GM21447 (cell line): Measurements from ENCODE around the gene RABGAP1L.
"Not testable (repeated sequence)": the region's sequence is repeated elsewhere in the genome, so short reads cannot be mapped to it uniquely, and the experiment has no call there.

Source experiments
- ATAC-seq: cut with Tn5 transposase; IDR thresholded peaks from one replicate; pipeline ENCODE4 v1.9.1; 2021; ENCODE audit not compliant: unreplicated experiment

Gene RABGAP1L

DNA sequence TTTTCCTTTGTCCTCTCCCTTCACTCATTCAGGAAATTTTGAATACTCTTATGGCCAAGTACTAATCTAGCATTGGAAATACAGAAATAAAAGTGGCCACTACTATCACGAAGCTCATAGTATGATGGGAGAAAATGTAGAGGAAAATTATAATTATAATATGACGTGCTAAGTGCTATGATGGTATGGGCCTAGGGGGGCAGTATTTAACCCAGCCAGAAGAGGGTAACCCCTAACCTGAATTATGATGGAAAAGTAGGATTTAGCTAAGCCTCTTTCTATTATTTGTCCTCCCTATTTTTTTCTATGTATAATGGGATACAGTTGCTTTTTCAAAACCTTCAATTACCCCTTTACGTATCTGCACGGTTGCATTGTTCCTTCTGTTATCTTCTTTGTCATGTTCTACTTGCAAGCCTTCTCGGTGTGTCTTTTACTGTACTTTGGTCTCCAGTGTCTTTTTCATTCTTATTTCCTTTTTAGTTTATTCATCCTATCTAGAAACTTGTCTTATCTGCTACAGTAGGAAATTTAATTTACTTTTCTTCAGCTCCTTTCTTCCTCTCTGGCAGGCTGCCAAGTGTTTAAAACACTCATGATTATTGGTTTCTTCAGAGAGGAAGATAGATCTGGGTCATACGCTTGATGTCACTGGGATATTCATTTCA is 199.6 kb downstream of the RABGAP1L start:
- no peak for ATAC-seq

GRCh38 chr1:174359454-174359805 is 200.1 kb downstream of the RABGAP1L start:
- no peak for ATAC-seq

GRCh38 chr1:174364996-174365736 is 205.8 kb downstream of the RABGAP1L start:
- ATAC-seq = no peak

GRCh38 chr1:174366946-174367345 is 207.6 kb downstream of the RABGAP1L start:
- no peak for ATAC-seq

- no peak for ATAC-seq
Observed at GRCh38 chr1:174367892-174368291, 208.6 kb downstream of the RABGAP1L start.

DNA sequence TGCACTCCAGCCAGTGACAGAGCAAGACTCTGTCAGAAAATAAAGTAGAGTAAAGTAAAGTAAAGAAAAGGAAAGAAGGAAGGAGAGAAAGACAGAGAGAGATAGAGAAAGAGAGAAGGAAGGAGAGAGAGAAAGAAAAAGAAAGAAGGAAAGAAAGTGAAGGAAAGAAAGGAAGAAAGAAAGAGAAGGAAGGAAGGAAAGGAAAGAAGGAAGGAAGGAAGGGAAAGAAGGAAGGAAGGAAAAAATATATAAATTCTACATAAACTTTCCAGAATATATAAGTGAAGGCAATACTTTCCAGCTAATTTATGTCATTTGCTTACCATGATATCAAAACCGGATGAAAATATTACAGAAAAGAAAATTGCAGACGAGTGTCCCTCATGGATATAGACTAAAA is 216.7 kb downstream of the RABGAP1L start:
- ATAC-seq = no peak

DNA sequence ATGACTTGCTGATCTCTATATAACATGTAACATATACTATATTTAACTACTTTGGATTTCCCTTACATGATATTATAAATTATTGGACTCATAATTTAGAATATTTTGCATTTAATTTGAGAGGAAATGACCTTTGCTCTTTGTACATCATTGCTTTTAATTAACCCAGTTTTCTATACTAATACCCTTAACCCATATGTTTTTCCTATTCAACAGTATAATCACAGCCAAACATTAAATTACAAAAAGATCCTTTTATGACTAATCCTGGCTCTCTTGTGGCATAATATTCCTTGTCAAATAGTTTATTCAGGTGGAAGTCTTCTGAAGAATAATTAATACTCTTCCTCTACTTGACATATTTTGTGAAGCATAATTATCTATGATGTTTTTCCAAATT is 232.4 kb downstream of the RABGAP1L start:
- no peak for ATAC-seq

DNA sequence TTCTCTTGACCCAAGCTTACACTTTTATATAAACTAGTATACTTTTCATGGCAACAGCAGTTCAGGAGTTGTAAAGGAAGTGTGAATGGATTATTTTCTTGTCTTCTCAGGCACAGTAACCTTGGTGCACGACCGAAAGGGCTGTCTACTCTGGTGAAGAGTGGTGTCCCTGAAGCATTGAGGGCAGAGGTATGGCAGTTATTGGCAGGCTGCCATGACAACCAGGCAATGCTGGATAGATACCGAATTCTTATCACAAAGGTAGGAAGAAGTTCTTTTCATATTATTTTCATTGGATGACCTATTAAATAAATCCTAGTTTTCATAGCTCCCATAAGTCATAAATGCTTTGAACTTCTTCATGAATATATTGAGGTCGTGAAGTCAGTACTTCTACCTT is 234.6 kb downstream of the RABGAP1L start:
- ATAC-seq = no peak

DNA sequence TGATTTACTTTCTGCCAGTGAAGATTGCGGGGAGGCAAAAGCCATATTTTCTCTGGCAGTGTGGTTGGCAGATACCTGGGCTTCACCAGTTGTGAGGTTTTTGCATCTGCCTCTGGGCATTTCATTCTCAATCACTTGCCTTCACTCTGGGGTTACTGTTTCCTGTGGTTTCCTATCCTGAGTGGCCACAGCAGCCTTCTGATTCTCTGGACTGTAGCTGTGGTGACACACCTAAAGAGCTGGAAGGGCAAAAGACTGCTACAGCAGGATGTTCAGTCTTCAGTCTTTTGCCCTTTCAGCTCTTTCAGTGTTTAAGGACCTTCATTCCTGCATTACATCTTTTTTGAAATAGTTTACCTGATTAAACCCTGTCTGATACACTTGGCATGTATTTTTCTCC is 237.9 kb downstream of the RABGAP1L start:
- ATAC-seq = no peak

DNA sequence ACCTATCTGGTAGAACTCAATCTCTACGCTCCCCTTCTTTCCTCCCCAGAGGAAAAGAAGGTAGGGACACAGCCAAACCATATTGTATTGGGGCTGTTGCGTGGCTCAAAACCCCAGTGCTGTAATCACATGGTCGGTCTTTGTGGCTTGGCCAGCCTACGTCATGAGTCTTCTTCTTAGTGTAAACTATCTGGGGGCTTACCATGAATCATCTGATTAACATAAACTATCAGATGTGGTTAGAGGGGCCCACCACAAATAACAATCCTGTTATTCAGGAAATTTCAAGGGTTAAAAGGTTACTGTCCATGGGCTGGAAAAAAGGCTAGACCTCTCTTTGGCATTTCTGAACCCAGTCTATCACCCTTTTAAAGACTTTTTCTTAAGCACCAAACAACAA is 238.9 kb downstream of the RABGAP1L start:
- no peak for ATAC-seq

DNA sequence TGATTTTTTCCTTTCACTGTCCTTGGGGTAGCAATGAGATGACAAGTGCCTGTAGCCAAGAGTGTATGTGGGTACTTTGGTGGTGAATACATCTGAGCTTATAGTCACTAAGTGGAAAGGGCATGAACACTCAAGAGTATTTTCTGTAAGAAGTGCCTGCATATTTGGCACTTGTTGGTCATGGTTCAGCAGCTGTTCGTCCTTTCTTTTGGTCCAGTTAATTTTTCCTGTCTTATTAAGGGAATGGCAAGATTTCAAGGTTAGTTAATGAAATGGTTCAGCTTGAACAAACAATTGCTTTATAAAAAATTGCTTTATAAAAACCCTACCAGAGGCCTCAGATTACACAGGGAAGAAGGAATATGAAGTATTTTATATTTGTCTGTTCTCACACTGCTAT is 239.9 kb downstream of the RABGAP1L start:
- ATAC-seq = no peak

DNA sequence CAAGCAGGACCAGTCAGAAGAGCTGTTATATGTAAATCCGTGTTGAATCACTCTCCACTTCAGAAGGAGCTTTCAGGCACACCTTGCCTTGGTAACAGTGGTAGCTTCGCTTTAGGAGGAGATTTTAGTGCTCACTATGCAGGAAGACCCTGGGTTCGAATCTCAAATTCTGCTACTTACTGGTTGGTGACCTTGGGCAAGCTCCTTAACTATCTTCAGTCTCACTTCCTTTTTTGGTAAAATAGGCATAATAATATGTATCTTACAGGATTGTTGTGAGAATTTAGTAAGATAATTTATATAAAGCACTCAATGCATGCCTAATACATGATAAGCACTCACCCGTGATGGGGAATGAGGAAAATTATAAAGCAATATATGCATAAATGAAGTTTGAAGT is 241.8 kb downstream of the RABGAP1L start:
- ATAC-seq = no peak

GRCh38 chr1:174405219-174405618 is 245.9 kb downstream of the RABGAP1L start:
- ATAC-seq = no peak

- no peak for ATAC-seq
Observed at GRCh38 chr1:174406421-174406820, 247.1 kb downstream of the RABGAP1L start.

GRCh38 chr1:174407665-174408064 is 248.3 kb downstream of the RABGAP1L start:
- no peak for ATAC-seq

DNA sequence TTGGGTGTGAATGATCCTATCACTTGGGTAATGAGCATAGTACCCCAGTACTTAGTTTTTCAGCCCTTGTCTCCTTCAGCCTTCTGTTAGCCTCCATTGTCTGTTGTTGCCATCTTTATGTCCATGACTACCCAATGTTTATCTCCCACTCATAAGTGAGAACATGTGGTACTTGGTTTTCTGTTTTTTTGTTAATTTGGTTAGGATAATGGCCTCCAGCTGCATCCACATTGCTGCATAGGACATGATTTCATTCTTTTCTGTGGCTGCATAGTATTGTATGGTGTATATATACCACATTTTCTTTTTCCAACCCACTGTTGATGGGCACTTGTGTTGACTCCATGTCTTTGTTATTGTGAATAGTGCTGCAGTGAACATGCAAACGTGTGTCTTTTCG is 248.8 kb downstream of the RABGAP1L start:
- ATAC-seq = no peak

GRCh38 chr1:174409801-174410200 is 250.5 kb downstream of the RABGAP1L start:
- not testable (repeated sequence) for ATAC-seq

DNA sequence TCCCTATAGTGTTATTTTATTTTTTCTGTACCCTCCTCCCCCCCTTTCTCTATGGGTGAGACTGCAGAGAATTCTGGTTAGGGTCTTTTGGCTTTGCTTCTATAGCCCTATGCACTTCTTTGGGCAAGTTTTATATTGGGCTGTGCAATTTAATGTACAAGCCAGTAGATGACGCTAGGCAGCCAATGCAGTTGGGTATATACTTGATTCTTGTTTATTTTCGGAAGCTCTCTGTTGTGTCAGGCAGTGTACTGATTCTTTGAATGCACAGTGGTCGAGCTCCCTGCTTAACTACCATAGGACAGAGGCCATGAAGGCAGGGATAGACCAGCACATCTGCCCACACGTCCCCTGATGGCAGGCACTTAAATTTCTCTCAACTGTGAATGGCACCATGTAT is 254.3 kb downstream of the RABGAP1L start:
- no peak for ATAC-seq

DNA sequence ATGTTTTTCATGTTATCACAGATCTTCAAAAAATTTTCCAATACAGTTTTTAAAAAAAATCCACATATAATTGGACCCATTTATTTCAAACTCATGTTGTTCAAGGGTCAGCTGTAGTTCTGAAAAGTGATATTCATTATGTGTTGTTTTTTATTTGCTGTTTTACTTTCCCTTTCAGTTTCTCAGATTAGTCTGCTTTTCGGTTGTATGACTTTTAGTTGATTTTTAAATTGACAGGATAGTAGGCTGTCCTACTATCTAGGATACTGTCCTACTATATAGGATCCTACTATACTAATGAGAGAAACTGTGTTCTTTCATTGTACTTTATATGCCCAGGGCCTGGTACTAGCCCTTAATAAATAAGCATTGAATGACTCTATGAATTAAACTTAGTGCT is 254.9 kb downstream of the RABGAP1L start:
- no peak for ATAC-seq

GRCh38 chr1:174415506-174415905 is 256.2 kb downstream of the RABGAP1L start:
- no peak for ATAC-seq

DNA sequence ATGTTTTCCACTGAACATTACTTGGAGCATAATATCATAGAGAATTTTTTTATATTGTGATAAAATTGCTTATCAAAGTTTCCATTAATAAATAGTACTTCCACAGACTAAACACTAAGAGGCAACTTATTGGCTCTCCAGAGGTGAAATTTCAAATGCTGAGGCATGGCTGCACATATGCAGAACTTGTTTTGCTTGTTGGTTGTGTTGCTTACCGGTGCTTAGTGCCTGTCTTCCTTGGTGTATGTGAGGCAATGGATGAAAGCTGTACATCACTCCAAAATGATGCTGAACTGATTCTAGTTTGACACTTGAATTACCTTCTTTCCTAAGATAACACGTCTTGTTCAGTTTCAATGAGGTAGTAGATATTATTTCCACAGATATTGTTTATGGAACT is 258.6 kb downstream of the RABGAP1L start:
- ATAC-seq = no peak

GRCh38 chr1:174425121-174425520 is 265.8 kb downstream of the RABGAP1L start:
- ATAC-seq = no peak

DNA sequence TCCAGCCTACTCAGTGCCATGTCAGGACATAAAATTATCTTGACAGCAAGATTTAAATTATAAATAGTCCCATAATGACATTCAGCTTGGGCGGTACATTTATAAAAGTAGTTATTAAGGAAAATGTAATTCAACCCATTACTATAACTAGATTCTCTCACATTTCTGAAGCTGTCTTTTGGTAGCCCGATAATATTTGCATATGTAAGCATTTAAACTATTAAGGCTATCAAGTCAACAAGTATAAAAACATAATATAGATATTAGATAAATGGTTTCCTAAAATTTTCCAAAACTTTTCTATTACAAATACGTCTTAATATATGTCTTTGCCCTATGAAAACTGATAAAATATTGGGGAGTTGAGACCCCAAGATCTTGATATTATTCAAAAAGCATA is 266.8 kb downstream of the RABGAP1L start:
- no peak for ATAC-seq
